Glutamatergic neuron (in vitro differentiated cells): ENCODE results near the gene BRCA2. TPM values are rescaled to one million over a fixed set of nuclear protein-coding genes. Genes with fewer than 3 reads are reported as not detected.

Experiments
- DNase-seq: peaks from one replicate; pipeline ENCODE4 v3.0.0; 2022
- H3K27ac Mint-ChIP-seq: one replicate; pipeline ENCODE4 v1.8.0; 2020; ENCODE audit warnings: mild to moderate bottlenecking, mixed read lengths, inconsistent platforms; ENCODE audit not compliant: unreplicated experiment
- H3K27me3 Mint-ChIP-seq: one replicate; pipeline ENCODE4 v1.8.0; 2020; ENCODE audit warnings: mild to moderate bottlenecking, moderate library complexity, mixed read lengths, inconsistent platforms; ENCODE audit not compliant: unreplicated experiment
- H3K36me3 Mint-ChIP-seq: one replicate; pipeline ENCODE4 v1.8.0; 2020; ENCODE audit warnings: mild to moderate bottlenecking, mixed read lengths, inconsistent platforms; ENCODE audit not compliant: unreplicated experiment
- H3K4me1 Mint-ChIP-seq: one replicate; pipeline ENCODE4 v1.8.0; 2020; ENCODE audit warnings: mild to moderate bottlenecking, low read depth, mixed read lengths, inconsistent platforms; ENCODE audit not compliant: unreplicated experiment
- H3K4me3 Mint-ChIP-seq: one replicate; pipeline ENCODE4 v1.8.0; 2020; ENCODE audit warnings: mild to moderate bottlenecking, mixed read lengths, inconsistent platforms; ENCODE audit not compliant: unreplicated experiment
- H3K9me3 Mint-ChIP-seq: one replicate; pipeline ENCODE4 v1.8.0; 2020; ENCODE audit warnings: mild to moderate bottlenecking, moderate library complexity, mixed read lengths, inconsistent platforms; ENCODE audit not compliant: unreplicated experiment
- total RNA-seq: library from RNA; stranded (reverse); fragmentation: NEBNext Ultra II Directional; extraction: Animal tissue kit (Norgen Biotek cat#: 25700); gene quantifications from one replicate; pipeline ENCODE4 v1.2.1, GENCODE V29; 2021; ENCODE audit not compliant: unreplicated experiment
- TF ChIP-seq, protein P1 (sequence below): fragments of 200-600 bp; sonication (generic); IDR thresholded peaks from one replicate; pipeline ENCODE4 v1.5.0; 2021; ENCODE audit not compliant: partially characterized antibody, unreplicated experiment

BRCA2 gene
- total RNA-seq, 1 donor from 2014 or later = 3.0 TPM

DNA sequence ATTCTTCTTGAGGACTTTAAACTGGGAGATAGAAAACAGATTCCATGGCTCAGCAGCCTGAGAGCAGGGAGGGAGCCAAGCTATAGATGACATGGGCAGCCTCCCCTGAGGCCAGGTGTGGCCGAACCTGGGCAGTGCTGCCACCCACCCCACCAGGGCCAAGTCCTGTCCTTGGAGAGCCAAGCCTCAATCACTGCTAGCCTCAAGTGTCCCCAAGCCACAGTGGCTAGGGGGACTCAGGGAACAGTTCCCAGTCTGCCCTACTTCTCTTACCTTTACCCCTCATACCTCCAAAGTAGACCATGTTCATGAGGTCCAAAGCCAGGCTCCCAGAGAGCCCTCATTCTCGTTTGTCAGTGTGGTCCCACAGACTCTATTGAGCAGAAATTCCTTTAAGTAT lies 104.6 kb downstream of the BRCA2 start:
- peaks cover 9% of the 10 kb centered on the region for H3K36me3 Mint-ChIP-seq
- DNase-seq = no peak
- peaks cover 4% of the 10 kb centered on the region for H3K27me3 Mint-ChIP-seq
- H3K27ac Mint-ChIP-seq = no peak overlapping the region
- no peak overlapping the region for H3K4me3 Mint-ChIP-seq
- TF ChIP-seq, protein P1, sequence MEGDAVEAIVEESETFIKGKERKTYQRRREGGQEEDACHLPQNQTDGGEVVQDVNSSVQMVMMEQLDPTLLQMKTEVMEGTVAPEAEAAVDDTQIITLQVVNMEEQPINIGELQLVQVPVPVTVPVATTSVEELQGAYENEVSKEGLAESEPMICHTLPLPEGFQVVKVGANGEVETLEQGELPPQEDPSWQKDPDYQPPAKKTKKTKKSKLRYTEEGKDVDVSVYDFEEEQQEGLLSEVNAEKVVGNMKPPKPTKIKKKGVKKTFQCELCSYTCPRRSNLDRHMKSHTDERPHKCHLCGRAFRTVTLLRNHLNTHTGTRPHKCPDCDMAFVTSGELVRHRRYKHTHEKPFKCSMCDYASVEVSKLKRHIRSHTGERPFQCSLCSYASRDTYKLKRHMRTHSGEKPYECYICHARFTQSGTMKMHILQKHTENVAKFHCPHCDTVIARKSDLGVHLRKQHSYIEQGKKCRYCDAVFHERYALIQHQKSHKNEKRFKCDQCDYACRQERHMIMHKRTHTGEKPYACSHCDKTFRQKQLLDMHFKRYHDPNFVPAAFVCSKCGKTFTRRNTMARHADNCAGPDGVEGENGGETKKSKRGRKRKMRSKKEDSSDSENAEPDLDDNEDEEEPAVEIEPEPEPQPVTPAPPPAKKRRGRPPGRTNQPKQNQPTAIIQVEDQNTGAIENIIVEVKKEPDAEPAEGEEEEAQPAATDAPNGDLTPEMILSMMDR = no peak
- no peaks in the 10 kb centered on the region for H3K4me1 Mint-ChIP-seq
- H3K9me3 Mint-ChIP-seq = peaks cover 5% of the 10 kb centered on the region

DNA sequence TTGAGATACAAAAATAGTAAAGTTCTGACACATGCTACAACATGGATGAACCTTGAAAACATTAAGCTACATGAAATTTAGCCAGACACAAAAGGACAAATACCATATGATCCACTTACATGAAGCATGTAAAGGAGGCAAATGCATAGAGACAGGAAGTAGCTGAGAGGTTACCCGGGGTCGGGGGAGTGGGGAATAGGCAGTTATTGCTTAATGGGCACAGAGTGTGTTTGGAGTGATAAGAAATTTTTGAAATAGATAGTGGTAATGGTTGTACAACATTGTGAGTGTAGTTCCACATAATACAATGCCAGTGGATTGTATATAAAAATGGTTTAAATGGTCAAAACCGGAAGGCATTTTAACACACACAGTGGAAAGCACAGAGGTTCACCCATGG lies 108.3 kb downstream of the BRCA2 start:
- TF ChIP-seq, protein P1 = no peak
- H3K4me3 Mint-ChIP-seq = no peak overlapping the region
- H3K27ac Mint-ChIP-seq = no peak overlapping the region
- peaks cover 11% of the 10 kb centered on the region for H3K36me3 Mint-ChIP-seq
- DNase-seq = no peak
- peaks cover 6% of the 10 kb centered on the region for H3K4me1 Mint-ChIP-seq
- peaks cover 16% of the 10 kb centered on the region for H3K27me3 Mint-ChIP-seq
- H3K9me3 Mint-ChIP-seq = peaks cover 7% of the 10 kb centered on the region

DNA sequence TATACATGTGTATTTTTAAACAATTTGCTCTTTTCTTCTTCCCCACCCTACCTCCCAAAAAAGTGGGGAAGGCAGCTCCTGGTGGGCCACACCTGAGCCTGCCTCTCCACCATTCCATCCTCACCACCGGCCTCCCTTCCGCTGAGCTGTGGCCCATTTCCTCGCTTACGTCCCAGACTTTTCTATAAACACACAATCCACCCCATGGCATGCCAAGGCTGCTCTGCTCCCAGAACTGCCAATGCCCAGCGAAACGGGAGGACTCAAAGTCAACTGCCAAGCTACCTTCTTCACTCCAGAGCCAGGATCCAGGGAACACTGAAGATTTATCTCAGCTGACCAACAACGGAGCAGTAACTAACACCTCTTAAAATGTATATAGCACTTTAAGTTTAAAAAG lies 109.8 kb downstream of the BRCA2 start:
- Mint-ChIP-seq H3K36me3 (peaks cover 7% of the 10 kb centered on the region), H3K27ac (no peak overlapping the region)
- TF ChIP-seq, protein P1 = no peak

DNA sequence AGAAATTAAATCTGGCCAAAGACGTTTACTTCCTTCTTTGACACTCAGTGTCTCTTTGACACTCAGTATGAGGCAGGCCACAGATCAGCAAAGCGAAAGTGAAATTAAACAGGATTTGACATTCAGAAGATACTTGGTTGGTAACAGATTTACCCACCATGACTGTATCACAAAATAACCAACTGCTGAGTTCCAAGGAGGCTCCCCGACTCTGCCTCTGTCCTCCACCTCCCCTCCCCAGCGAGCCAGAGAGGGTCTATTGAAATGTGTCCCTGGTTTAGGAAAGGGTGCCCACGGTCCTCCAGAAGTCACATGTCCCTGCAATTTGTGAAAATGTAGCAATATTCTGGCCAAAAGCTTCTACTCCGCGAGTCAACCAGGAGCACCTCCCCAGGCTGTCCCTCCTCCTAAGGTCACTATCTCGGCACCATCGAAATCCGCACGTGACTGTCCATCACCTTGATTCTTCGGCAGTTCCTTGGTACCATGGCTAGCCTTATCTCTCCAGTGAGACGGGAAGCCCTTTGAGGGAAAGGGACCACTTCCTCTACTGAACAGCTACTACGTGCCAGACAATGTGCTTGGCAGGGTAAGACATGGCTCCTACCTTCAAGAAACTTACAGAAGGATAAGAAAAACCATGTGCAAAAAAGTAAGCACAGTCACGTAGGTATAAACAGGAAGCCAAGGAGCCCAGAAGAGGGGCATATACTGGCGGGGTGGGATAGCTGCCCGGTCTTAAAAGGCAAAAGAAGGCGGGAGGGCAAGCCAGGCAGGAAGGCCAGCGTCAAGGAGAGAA lies 111.1 kb downstream of the BRCA2 start:
- Mint-ChIP-seq H3K4me3 (peak overlapping the region; percentile 89), H3K27me3 (peaks cover 13% of the 10 kb centered on the region), H3K9me3 (peaks cover 5% of the 10 kb centered on the region), H3K4me1 (peaks cover 7% of the 10 kb centered on the region), H3K27ac (no peak overlapping the region), H3K36me3 (peaks cover 7% of the 10 kb centered on the region)
- TF ChIP-seq, protein P1 = no peak
- no peak for DNase-seq

More for the DNA sequence above, 109.8 kb downstream of the BRCA2 start:
- H3K4me3 Mint-ChIP-seq = no peak overlapping the region
- DNase-seq = no peak
- peaks cover 7% of the 10 kb centered on the region for H3K4me1 Mint-ChIP-seq
- H3K9me3 Mint-ChIP-seq = peaks cover 5% of the 10 kb centered on the region
- peaks cover 13% of the 10 kb centered on the region for H3K27me3 Mint-ChIP-seq

DNA sequence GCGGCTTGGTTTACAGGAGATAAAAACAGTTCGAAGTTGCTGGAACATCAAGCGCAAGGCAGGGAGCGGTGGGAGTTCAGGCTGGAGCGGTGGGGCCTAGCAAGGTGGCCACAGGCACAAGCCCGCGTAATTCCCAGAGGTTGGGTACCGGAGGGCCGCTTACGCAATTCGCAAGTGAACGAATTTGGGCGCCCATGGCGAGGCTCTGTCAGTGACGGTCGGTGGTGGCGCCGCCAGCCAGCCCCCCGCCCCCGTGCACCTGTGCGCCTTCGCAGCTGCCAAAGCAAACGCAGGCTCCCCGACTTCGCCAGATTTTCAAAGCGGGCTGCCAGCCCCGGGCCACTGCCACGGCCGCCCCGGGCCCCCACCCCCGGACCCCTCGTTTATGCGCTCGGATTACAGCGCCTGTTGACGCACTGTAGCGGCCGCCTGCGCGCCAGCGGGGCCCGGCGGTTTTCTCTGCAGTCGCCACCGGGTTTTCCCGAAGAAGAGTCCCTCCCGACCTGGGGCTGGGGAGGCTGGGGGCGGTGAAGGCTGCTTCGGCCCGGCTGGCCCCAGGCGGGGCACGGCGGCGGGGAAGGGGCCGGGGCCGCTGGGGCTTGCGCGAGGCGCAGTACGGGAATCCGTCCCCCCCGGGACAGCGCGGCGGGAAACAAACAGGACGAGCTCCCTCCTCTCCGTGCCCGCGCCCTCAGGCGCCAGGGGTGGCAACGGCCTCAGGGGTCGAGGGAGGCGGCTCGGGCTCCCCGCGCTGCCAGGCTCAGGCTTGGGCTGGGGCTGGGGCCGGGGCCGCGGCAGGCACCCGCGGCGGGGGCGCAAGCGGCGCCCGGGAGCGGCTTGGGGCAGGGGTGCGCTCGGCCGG lies 111.9 kb downstream of the BRCA2 start:
- Mint-ChIP-seq H3K27me3 (peaks cover 14% of the 10 kb centered on the region), H3K4me3 (peak overlapping the region; percentile 89), H3K36me3 (peaks cover 7% of the 10 kb centered on the region), H3K9me3 (peaks cover 5% of the 10 kb centered on the region), H3K27ac (no peak overlapping the region), H3K4me1 (peaks cover 7% of the 10 kb centered on the region)
- DNase-seq = peak; percentile 58
- TF ChIP-seq, protein P1 = no peak
